Measurements from ENCODE around the gene PTPRN2. TPM values are rescaled to one million over a fixed set of nuclear protein-coding genes. Genes with fewer than 3 reads are reported as not detected.

The PTPRN2 gene
- total and polyA plus RNA-seq, 2 of the 13 experiments (the other 11 are each of a cell fraction or from before 2014, with no cell fraction given): 2.5 to 24.2 TPM

DNA sequence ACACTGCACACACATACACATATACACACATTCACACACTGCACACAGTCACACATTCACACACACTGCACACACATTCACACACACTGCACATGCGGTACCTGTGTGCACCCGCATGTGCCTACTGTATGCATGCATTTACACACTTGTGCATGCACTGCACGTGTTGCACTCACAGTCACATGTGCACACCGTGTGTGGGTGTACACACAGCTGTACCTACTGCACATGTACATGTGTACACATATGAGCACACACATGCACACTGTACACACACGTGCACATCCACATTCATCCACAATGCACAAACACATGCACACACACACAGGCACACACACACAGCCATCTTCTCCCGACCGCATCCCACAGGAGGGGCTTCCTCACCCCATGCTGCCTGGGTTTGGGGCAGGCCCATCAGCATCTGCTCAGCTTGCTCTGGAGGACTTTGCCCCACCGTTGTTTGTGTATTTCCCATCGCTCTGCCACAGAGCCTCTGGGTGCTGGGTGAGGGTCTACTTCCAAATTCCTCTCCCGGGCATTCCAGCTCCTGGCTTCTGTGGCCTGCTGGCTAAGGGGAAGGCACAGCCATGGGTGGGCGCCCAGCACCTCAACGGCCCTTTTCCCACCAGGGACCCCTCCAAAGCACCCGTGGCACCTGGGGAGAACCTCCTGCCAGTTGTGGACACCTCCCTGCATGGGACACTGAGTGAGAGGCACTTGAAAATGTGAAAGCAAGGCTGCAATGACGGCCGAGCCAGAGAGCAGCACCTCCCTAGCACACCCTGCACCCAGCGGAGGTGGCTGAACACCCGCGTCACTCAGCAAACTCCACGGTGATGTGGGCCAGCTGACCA lies 324.3 kb downstream of the PTPRN2 start (continued):
- TF ChIP-seq, protein P1, sequence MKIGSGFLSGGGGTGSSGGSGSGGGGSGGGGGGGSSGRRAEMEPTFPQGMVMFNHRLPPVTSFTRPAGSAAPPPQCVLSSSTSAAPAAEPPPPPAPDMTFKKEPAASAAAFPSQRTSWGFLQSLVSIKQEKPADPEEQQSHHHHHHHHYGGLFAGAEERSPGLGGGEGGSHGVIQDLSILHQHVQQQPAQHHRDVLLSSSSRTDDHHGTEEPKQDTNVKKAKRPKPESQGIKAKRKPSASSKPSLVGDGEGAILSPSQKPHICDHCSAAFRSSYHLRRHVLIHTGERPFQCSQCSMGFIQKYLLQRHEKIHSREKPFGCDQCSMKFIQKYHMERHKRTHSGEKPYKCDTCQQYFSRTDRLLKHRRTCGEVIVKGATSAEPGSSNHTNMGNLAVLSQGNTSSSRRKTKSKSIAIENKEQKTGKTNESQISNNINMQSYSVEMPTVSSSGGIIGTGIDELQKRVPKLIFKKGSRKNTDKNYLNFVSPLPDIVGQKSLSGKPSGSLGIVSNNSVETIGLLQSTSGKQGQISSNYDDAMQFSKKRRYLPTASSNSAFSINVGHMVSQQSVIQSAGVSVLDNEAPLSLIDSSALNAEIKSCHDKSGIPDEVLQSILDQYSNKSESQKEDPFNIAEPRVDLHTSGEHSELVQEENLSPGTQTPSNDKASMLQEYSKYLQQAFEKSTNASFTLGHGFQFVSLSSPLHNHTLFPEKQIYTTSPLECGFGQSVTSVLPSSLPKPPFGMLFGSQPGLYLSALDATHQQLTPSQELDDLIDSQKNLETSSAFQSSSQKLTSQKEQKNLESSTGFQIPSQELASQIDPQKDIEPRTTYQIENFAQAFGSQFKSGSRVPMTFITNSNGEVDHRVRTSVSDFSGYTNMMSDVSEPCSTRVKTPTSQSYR (CRISPR knock-in tag; IDR thresholded peaks at IDR 0.05; ENCODE audit: borderline replicate concordance): no peak
- TF ChIP-seq NFE2L1 (CRISPR knock-in tag; IDR thresholded peaks at IDR 0.05; ENCODE audit: borderline replicate concordance): no peak
- TF ChIP-seq RBM39 (IDR thresholded peaks at IDR 0.05; ENCODE audit: low read depth, low read length, poor library complexity, severe bottlenecking): no peak
- no peak for TF ChIP-seq ESRRA (CRISPR knock-in tag; IDR thresholded peaks at IDR 0.05; ENCODE audit: low read depth)
- TF ChIP-seq NFIB (CRISPR knock-in tag; IDR thresholded peaks at IDR 0.05; ENCODE audit: borderline replicate concordance): no peak
- TF ChIP-seq NFKB2 (CRISPR knock-in tag; IDR thresholded peaks at IDR 0.05; ENCODE audit: borderline replicate concordance): no peak
- TF ChIP-seq ZNF577 (CRISPR knock-in tag; IDR thresholded peaks at IDR 0.05; ENCODE audit: borderline replicate concordance, low read depth): no peak
- TF ChIP-seq ZFP90 (CRISPR knock-in tag; IDR thresholded peaks at IDR 0.05; ENCODE audit: borderline replicate concordance): no peak
- TF ChIP-seq ZNF660 (CRISPR knock-in tag; IDR thresholded peaks at IDR 0.05; ENCODE audit: borderline replicate concordance, low read depth): no peak
- TF ChIP-seq RFXANK (CRISPR knock-in tag; IDR thresholded peaks at IDR 0.05): no peak
- no peak for TF ChIP-seq ZNF891 (CRISPR knock-in tag; IDR thresholded peaks at IDR 0.05)
- TF ChIP-seq, protein P2, sequence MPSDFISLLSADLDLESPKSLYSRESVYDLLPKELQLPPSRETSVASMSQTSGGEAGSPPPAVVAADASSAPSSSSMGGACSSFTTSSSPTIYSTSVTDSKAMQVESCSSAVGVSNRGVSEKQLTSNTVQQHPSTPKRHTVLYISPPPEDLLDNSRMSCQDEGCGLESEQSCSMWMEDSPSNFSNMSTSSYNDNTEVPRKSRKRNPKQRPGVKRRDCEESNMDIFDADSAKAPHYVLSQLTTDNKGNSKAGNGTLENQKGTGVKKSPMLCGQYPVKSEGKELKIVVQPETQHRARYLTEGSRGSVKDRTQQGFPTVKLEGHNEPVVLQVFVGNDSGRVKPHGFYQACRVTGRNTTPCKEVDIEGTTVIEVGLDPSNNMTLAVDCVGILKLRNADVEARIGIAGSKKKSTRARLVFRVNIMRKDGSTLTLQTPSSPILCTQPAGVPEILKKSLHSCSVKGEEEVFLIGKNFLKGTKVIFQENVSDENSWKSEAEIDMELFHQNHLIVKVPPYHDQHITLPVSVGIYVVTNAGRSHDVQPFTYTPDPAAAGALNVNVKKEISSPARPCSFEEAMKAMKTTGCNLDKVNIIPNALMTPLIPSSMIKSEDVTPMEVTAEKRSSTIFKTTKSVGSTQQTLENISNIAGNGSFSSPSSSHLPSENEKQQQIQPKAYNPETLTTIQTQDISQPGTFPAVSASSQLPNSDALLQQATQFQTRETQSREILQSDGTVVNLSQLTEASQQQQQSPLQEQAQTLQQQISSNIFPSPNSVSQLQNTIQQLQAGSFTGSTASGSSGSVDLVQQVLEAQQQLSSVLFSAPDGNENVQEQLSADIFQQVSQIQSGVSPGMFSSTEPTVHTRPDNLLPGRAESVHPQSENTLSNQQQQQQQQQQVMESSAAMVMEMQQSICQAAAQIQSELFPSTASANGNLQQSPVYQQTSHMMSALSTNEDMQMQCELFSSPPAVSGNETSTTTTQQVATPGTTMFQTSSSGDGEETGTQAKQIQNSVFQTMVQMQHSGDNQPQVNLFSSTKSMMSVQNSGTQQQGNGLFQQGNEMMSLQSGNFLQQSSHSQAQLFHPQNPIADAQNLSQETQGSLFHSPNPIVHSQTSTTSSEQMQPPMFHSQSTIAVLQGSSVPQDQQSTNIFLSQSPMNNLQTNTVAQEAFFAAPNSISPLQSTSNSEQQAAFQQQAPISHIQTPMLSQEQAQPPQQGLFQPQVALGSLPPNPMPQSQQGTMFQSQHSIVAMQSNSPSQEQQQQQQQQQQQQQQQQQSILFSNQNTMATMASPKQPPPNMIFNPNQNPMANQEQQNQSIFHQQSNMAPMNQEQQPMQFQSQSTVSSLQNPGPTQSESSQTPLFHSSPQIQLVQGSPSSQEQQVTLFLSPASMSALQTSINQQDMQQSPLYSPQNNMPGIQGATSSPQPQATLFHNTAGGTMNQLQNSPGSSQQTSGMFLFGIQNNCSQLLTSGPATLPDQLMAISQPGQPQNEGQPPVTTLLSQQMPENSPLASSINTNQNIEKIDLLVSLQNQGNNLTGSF (CRISPR knock-in tag; IDR thresholded peaks at IDR 0.05): no peak
- peak; percentile 98 for TF ChIP-seq MNT (IDR thresholded peaks at IDR 0.05)
- TF ChIP-seq KLF13 (CRISPR knock-in tag; IDR thresholded peaks at IDR 0.05): no peak
- TF ChIP-seq ZNF570 (CRISPR knock-in tag; IDR thresholded peaks at IDR 0.05; ENCODE audit: borderline replicate concordance): no peak
- peak; percentile 49; the same call in 1 of the 2 replicates for TF ChIP-seq ZNF235 (CRISPR knock-in tag; IDR thresholded peaks at IDR 0.05; ENCODE audit: borderline replicate concordance)
- TF ChIP-seq, protein P3, sequence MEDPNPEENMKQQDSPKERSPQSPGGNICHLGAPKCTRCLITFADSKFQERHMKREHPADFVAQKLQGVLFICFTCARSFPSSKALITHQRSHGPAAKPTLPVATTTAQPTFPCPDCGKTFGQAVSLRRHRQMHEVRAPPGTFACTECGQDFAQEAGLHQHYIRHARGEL (CRISPR knock-in tag; IDR thresholded peaks at IDR 0.05): no peak
